ENCODE data around the gene PPP1R2. TPM values are rescaled to one million over a fixed set of nuclear protein-coding genes. Genes with fewer than 3 reads are reported as not detected.

Gene PPP1R2
- total and polyA plus RNA-seq, 2 donors (not counting 3 experiments of a cell fraction or from before 2014, with no cell fraction given): 19.9 to 37.3 TPM

GRCh38 chr3:195582947-195583346 lies 39.8 kb upstream of the PPP1R2 start:
- no peak for DNase-seq (ENCODE audit: low read depth, low spot score)
- H3K4me1 ChIP-seq (ENCODE audit: control insufficient read depth, extremely low read depth, insufficient read depth, low read length): peaks cover 12% of the 10 kb centered on the region
- BruUV-seq (replicated peaks): no TSS peak
- dilution Hi-C loops (cut with MboI; ENCODE audit: extremely low pct_ligation_motif_present, low sequenced_read_pairs): no loop called here
- no peak for FAIRE-seq
- no peaks in the 10 kb centered on the region for H3K9me3 ChIP-seq (replicated peaks; ENCODE audit: control insufficient read depth, insufficient read depth, low read length)
- no peak overlapping the region for H3K9ac ChIP-seq (replicated peaks; ENCODE audit: extremely low read depth, insufficient read depth, low read length)
- ChIA-PET CTCF (interaction anchor here (1.9 kb wide), 1 partner anchor 312 kb away, joined by 6 read pairs; the partner anchor contains the start of gene XXYLT1), POLR2A (no interaction called here)
- no peaks in the 10 kb centered on the region for H4K20me1 ChIP-seq (replicated peaks; ENCODE audit: control insufficient read depth, extremely low read depth, insufficient read depth, low read length)
- H3K27me3 ChIP-seq (ENCODE audit: control insufficient read depth in 2 of 2, insufficient read depth in 2 of 2, low read length in 2 of 2): peaks cover 0 to 3% of the 10 kb centered on the region in 2 experiments
- no peak overlapping the region for H3K4me2 ChIP-seq (ENCODE audit: insufficient read depth, low read length)
- intact Hi-C loops (cut with micrococcal nuclease): no loop called here
- H2AFZ ChIP-seq (ENCODE audit: low read depth, low read length): no peak overlapping the region
- H3K9me1 ChIP-seq (replicated peaks; ENCODE audit: control insufficient read depth, extremely low read depth, insufficient read depth, low read length): no peaks in the 10 kb centered on the region
- H3K27ac ChIP-seq (ENCODE audit: insufficient read depth, low read depth, low read length): no peak overlapping the region
- no peaks in the 10 kb centered on the region for H3K36me3 ChIP-seq (ENCODE audit: control insufficient read depth in 2 of 2, extremely low read depth in 1 of 2, insufficient read depth in 2 of 2, low read length in 2 of 2)
- H3K79me2 ChIP-seq (ENCODE audit: control insufficient read depth, insufficient read depth, low read length): no peaks in the 10 kb centered on the region
- no peak for TF ChIP-seq POLR2AphosphoS5 (IDR thresholded peaks at IDR 0.05; ENCODE audit: insufficient read depth, low read depth, low read length)
- TF ChIP-seq FOS (IDR thresholded peaks at IDR 0.05; ENCODE audit: borderline replicate concordance, insufficient read depth, low read length): no peak
- TF ChIP-seq MAX (IDR thresholded peaks at IDR 0.05; ENCODE audit: insufficient read depth, insufficient read length): no peak
- TF ChIP-seq EZH2 (IDR thresholded peaks at IDR 0.05; ENCODE audit: borderline replicate concordance, low read depth, low read length, severe bottlenecking): no peak
- no peak for TF ChIP-seq POLR2A (IDR thresholded peaks at IDR 0.05; ENCODE audit: low read depth, low read length)
- no peak for TF ChIP-seq GATA2 (IDR thresholded peaks at IDR 0.05; ENCODE audit: insufficient read depth, insufficient read length, low read depth, low read length)
- H3K4me3 ChIP-seq (replicated peaks in 1 of 3; ENCODE audit: insufficient read depth in 1 of 3, low read depth in 1 of 3, low read length in 3 of 3): no peak overlapping the region

- Histone ChIP-seq H3K9ac (replicated peaks; ENCODE audit: extremely low read depth, insufficient read depth, low read length) (no peak overlapping the region), H3K79me2 (ENCODE audit: control insufficient read depth, insufficient read depth, low read length) (no peaks in the 10 kb centered on the region), H3K4me2 (ENCODE audit: insufficient read depth, low read length) (no peak overlapping the region), H3K9me1 (replicated peaks; ENCODE audit: control insufficient read depth, extremely low read depth, insufficient read depth, low read length) (no peaks in the 10 kb centered on the region), H3K36me3 (ENCODE audit: control insufficient read depth in 2 of 2, extremely low read depth in 1 of 2, insufficient read depth in 2 of 2, low read length in 2 of 2) (no peaks in the 10 kb centered on the region), H4K20me1 (replicated peaks; ENCODE audit: control insufficient read depth, extremely low read depth, insufficient read depth, low read length) (no peaks in the 10 kb centered on the region), H3K4me1 (ENCODE audit: control insufficient read depth, extremely low read depth, insufficient read depth, low read length) (peaks cover 12% of the 10 kb centered on the region), H3K27me3 (ENCODE audit: control insufficient read depth in 2 of 2, insufficient read depth in 2 of 2, low read length in 2 of 2) (no peaks in the 10 kb centered on the region), H3K27ac (ENCODE audit: insufficient read depth, low read depth, low read length) (no peak overlapping the region), H3K4me3 (replicated peaks in 1 of 3; ENCODE audit: insufficient read depth in 1 of 3, low read depth in 1 of 3, low read length in 3 of 3) (no peak overlapping the region), H3K9me3 (replicated peaks; ENCODE audit: control insufficient read depth, insufficient read depth, low read length) (no peaks in the 10 kb centered on the region), H2AFZ (ENCODE audit: low read depth, low read length) (no peak overlapping the region)
- POLR2A ChIA-PET: no interaction called here
- dilution Hi-C loops (cut with MboI; ENCODE audit: extremely low pct_ligation_motif_present, low sequenced_read_pairs) (no loop called here), intact Hi-C loops (cut with micrococcal nuclease) (no loop called here)
- no peak for TF ChIP-seq MYC (IDR thresholded peaks at IDR 0.05; ENCODE audit: low read depth, low read length)
- TF ChIP-seq POLR2AphosphoS5 (IDR thresholded peaks at IDR 0.05; ENCODE audit: insufficient read depth, low read depth, low read length): no peak
- TF ChIP-seq FOS (IDR thresholded peaks at IDR 0.05; ENCODE audit: borderline replicate concordance, insufficient read depth, low read length): no peak
- no peak for TF ChIP-seq JUN (IDR thresholded peaks at IDR 0.05; ENCODE audit: borderline replicate concordance, insufficient read depth, insufficient read length, low read depth)
- no peak for TF ChIP-seq MAX (IDR thresholded peaks at IDR 0.05; ENCODE audit: insufficient read depth, insufficient read length)
- TF ChIP-seq EZH2 (IDR thresholded peaks at IDR 0.05; ENCODE audit: borderline replicate concordance, low read depth, low read length, severe bottlenecking): no peak
- TF ChIP-seq CTCF (IDR thresholded peaks at IDR 0.05; ENCODE audit: extremely low read depth in 1 of 2, insufficient read depth in 1 of 2, low read depth in 1 of 2, low read length in 2 of 2): no peak
- TF ChIP-seq GATA2 (IDR thresholded peaks at IDR 0.05; ENCODE audit: insufficient read depth, insufficient read length, low read depth, low read length): no peak
- TF ChIP-seq POLR2A (IDR thresholded peaks at IDR 0.05; ENCODE audit: low read depth, low read length): no peak
- CTCF ChIA-PET: interaction anchor here (0.5 to 0.9 kb wide), 2 partner anchors 310 to 942 kb away, joined by 3 read pairs; partner anchors contain the start of gene XXYLT1
- BruUV-seq (replicated peaks): no TSS peak
- DNase-seq (ENCODE audit: low read depth, low spot score) (no peak), FAIRE-seq (no peak)
These were observed 37.8 kb upstream of the PPP1R2 start for GRCh38 chr3:195580744-195581443.
